GM10266 (cell line): Measurements from ENCODE around the gene SLIT2.

Source experiments
- DNase-seq: peaks from one replicate; pipeline ENCODE4 v3.0.0; 2012; ENCODE audit errors: extremely low spot score
- CTCF ChIP-seq: IDR thresholded peaks from 2 replicates; pipeline ENCODE4 v1.5.1; 2012; ENCODE audit warnings: mild to moderate bottlenecking, low read depth; ENCODE audit not compliant: control insufficient read depth, insufficient read depth; ENCODE audit errors: missing control alignments

The SLIT2 gene

GRCh38 chr4:20264688-20265087 is 13.0 kb downstream of the SLIT2 start:
- DNase-seq, result no peak
- TF ChIP-seq CTCF, result no peak

GRCh38 chr4:20265726-20266125 is 14.0 kb downstream of the SLIT2 start:
- no peak for TF ChIP-seq CTCF
- DNase-seq, result no peak

GRCh38 chr4:20266215-20267082 is 14.7 kb downstream of the SLIT2 start:
- no peak for DNase-seq

GRCh38 chr4:20268028-20268427 is 16.3 kb downstream of the SLIT2 start:
- DNase-seq, result no peak
- no peak for TF ChIP-seq CTCF

More at GRCh38 chr4:20266215-20267082, 14.7 kb downstream of the SLIT2 start:
- TF ChIP-seq CTCF, result no peak

GRCh38 chr4:20269320-20269719 is 17.6 kb downstream of the SLIT2 start:
- TF ChIP-seq CTCF, result no peak
- DNase-seq, result no peak

- DNase-seq, result no peak
- TF ChIP-seq CTCF, result no peak
Observed at GRCh38 chr4:20271950-20272349, 20.2 kb downstream of the SLIT2 start.

GRCh38 chr4:20272411-20272872 is 20.7 kb downstream of the SLIT2 start:
- TF ChIP-seq CTCF, result no peak
- DNase-seq, result no peak
